Gastroesophageal sphincter (tissue), 4 donors: ENCODE results near the gene NUAK2. TPM values are rescaled to one million over a fixed set of nuclear protein-coding genes. Genes with fewer than 3 reads are reported as not detected.
A peak's percentile ranks its signal among the peaks of the same experiment; 100 is the strongest.

ENCODE experiments used
- ATAC-seq: fragments of 150-250 bp; one replicate; pipeline ENCODE4 v1.9.1; 2016; ENCODE audit warnings: mild to moderate bottlenecking, moderate library complexity
- H3K27ac ChIP-seq, 4 donors: fragments of 200-600 bp; sonication (generic) in 3 of 4; 1 replicate in 3 of 4; 2 replicates in 1 of 4; pipeline ENCODE4 v1.5.1; 2016 to 2019
- H3K27me3 ChIP-seq: fragments of 200-600 bp; sonication (generic); one replicate; pipeline ENCODE4 v1.5.1; 2019
- H3K36me3 ChIP-seq, 2 donors: fragments of 200-600 bp; sonication (generic); one replicate each; pipeline ENCODE4 v1.5.1; 2019; ENCODE audit warnings: control low read depth in 1 of 2
- H3K4me1 ChIP-seq, 3 donors: fragments of 200-600 bp; sonication (generic); 1 replicate in 2 of 3; 2 replicates in 1 of 3; pipeline ENCODE4 v1.5.1; 2016 to 2019; ENCODE audit warnings: control low read depth in 2 of 3
- H3K4me3 ChIP-seq, 2 donors: fragments of 200-600 bp; sonication (generic); one replicate each; pipeline ENCODE4 v1.5.1; 2019; ENCODE audit warnings: mild to moderate bottlenecking in 1 of 2, moderate library complexity in 1 of 2
- H3K9me3 ChIP-seq, 3 donors: fragments of 200-600 bp; sonication (generic); one replicate each; pipeline ENCODE4 v1.5.1; 2017 to 2019; ENCODE audit warnings: control low read depth in 2 of 3
- CTCF ChIP-seq, 4 experiments: fragments of 200-600 bp in 2 of 4; fragments of 450-650 bp in 2 of 4; sonication (generic) in 1 of 4; IDR thresholded peaks; one replicate each; pipeline ENCODE4 v1.5.1; 2017 to 2019; ENCODE audit warnings: antibody characterized with exemption in 4 of 4, mild to moderate bottlenecking in 2 of 4, moderate library complexity in 2 of 4
- EP300 ChIP-seq: sonication (generic); formaldehyde crosslinking; IDR thresholded peaks from one replicate; pipeline ENCODE4 v1.6.1; 2017; ENCODE audit warnings: antibody characterized with exemption, mild to moderate bottlenecking
- POLR2A ChIP-seq, 2 donors: fragments of 450-650 bp; IDR thresholded peaks; one replicate each; pipeline ENCODE4 v1.6.1; 2017; ENCODE audit warnings: antibody characterized with exemption in 2 of 2, mild to moderate bottlenecking in 2 of 2, moderate library complexity in 1 of 2
- POLR2AphosphoS5 ChIP-seq: sonication (generic); formaldehyde crosslinking; IDR thresholded peaks from one replicate; pipeline ENCODE4 v1.6.1; 2017; ENCODE audit warnings: antibody characterized with exemption
- WGBS, 2 donors: methylation state at CpG; one replicate each; pipeline ENCODE4 v1.1.5; 2018; ENCODE audit warnings: low coverage in 1 of 2; 5-methylcytosine and 5-hydroxymethylcytosine counted together
- total RNA-seq, 4 donors: library from RNA; depleted of rRNA; stranded (reverse); fragments of >200 nt; gene quantifications; one replicate each; pipeline ENCODE4 v1.1.0, GENCODE V29; 2016

NUAK2 gene
- total RNA-seq, 4 donors from 2014 or later = 0.67 to 1.1 (median 0.83) TPM

DNA sequence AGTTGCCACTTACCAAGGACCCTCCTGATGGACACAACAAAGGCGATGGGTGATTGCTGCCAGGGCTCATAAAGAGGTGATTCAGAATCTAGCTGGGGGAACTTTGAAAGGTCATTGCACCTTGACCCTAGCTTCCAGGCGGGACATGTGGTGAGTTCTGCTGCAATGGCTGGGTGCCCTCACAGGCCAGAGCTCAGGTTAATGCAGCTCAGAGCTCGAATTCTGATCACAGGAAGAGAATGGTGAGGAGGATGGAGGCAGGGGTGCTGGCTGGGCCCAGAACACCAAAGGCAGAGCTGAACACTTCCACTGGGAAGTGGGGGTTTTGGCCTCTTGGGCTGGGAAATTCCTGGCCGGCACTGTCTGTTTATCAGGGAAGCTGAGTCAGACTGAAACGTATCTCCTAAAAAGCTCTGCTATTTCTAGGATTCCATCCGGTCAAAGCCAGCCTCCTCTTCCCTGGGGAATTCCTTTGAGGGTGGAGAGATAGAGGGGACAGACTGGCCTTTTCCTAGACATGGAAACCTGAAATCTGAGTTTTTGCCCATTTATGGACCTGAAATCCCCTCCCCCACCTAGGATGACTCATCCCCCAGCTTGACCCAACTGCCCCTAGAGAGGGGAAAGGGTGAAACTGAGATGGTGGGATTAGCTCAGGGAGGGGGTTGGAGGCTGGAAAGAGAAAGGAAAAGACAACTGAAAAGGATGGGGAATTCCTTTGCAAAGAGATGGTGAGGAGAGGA lies 27.2 kb downstream of the NUAK2 start:
- Histone ChIP-seq H3K36me3 (no peaks in the 10 kb centered on the region), H3K27me3 (no peaks in the 10 kb centered on the region), H3K27ac (peak overlapping the region in 2 of 4 donors; percentile 31 to 51), H3K4me1 (peaks cover 0 to 18% (median 10%) of the 10 kb centered on the region in 3 donors), H3K4me3 (no peak overlapping the region), H3K9me3 (no peaks in the 10 kb centered on the region)
- peak; percentile 55 for ATAC-seq
- TF ChIP-seq CTCF (IDR thresholded peaks at IDR 0.05) (no peak), POLR2A (IDR thresholded peaks at IDR 0.05) (no peak), EP300 (no peak), POLR2AphosphoS5 (no peak)
- 25 to 27% methylated on average over 4 of the region's 6 CpGs for WGBS, 2 donors

DNA sequence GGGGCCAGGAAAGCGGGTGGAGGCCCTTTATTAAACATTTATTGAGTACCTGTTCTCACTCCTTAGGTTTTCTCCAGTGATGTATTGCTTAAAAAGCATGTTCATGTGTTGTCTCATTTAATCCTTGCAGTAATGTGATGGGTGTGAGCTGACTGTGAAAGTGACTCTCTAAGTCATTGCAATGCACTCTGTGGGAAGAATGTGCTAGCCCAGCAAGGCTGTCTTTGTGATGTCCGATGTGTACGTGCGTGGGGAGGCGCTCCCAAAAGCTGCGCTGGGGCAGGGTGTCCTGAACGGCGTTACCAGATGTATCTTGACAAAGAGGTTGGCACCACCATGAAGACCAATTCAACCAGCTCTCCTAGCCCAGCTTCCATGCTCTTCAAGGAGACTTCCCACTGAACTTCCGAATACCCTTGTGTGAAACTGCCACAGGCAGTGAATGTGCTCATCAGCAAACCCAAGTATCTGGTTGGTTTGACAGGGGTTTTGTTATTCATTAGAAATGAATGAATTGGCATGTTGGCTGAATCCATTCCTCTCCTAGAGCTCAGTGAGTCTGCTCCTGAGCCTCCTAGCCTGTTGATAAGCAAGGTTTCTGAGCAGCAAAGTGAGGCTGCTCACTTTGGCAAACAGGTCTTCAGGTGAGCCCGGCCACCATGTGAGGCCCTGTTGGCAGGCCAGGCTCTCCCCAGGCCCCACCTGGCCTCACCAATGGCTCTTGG lies 28.0 kb downstream of the NUAK2 start:
- H3K27ac ChIP-seq = peak overlapping the region in 2 of 4 donors; percentile 31 to 51
- no peak overlapping the region for H3K4me3 ChIP-seq
- 97 to 100% methylated on average over 1 to 6 of the region's 10 CpGs for WGBS, 2 donors
- H3K4me1 ChIP-seq = peaks cover 0 to 18% (median 10%) of the 10 kb centered on the region in 3 donors
- no peaks in the 10 kb centered on the region for H3K9me3 ChIP-seq
- H3K27me3 ChIP-seq = no peaks in the 10 kb centered on the region
- TF ChIP-seq EP300 (no peak), CTCF (IDR thresholded peaks at IDR 0.05) (no peak), POLR2AphosphoS5 (no peak), POLR2A (IDR thresholded peaks at IDR 0.05) (no peak)
- no peaks in the 10 kb centered on the region for H3K36me3 ChIP-seq
- ATAC-seq = no peak

GRCh38 chr1:205291596-205291995 lies 29.9 kb downstream of the NUAK2 start:
- no peak for ATAC-seq
- Histone ChIP-seq H3K27me3 (no peaks in the 10 kb centered on the region), H3K4me1 (peaks cover 0 to 30% (median 10%) of the 10 kb centered on the region in 3 donors)

DNA sequence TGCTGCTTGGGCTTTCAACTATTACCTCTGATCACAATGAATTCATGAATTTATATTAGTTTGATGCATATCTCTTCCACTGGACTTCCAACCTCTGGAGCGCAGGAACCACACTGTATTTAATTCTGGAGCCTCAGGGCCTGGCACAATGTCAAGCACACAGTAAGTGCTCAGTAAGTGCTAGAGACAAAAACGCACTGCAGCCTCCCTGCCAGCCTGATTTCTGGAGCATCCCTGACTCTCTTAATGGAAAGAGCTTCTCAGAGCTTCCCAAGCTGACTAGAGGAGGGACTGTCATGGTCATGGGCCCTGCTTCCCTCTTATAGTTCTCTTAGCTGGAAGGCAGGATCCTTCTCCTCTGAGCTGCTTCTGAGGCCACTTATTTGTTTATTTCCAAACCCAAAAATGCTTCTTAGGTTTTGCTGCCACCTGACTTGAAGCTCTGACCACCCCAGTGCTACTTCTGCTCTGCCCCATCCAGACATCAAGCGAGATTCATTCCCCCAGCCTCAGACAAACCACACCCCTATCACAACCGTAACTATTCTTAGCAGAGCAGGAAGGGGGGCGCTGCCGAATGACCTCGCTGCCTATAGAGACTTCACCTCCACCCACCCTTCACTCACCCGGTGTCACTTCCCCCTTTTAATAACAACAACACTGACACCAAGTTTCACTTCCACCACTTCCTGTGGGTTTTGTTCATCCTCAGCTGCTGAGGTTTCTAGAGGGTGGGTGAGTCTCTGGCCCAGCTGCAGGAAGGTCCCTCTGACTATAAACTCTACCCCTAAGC lies 33.6 kb downstream of the NUAK2 start:
- Histone ChIP-seq H3K4me3 (no peak overlapping the region), H3K9me3 (no peaks in the 10 kb centered on the region), H3K27me3 (no peaks in the 10 kb centered on the region), H3K4me1 (peaks cover 0 to 38% (median 11%) of the 10 kb centered on the region in 3 donors), H3K36me3 (no peaks in the 10 kb centered on the region), H3K27ac (no peak overlapping the region)
- ATAC-seq = no peak
- TF ChIP-seq POLR2AphosphoS5 (no peak), EP300 (no peak), POLR2A (IDR thresholded peaks at IDR 0.05) (no peak), CTCF (IDR thresholded peaks at IDR 0.05) (no peak)
- 43 to 64% methylated on average over 8 of the region's 8 CpGs for WGBS, 2 donors

More at GRCh38 chr1:205291596-205291995, 29.9 kb downstream of the NUAK2 start:
- Histone ChIP-seq H3K36me3 (no peaks in the 10 kb centered on the region), H3K9me3 (no peaks in the 10 kb centered on the region), H3K4me3 (no peak overlapping the region), H3K27ac (no peak overlapping the region)
- WGBS, 2 donors = no CpG with 5 or more reads among the region's 6 CpGs
- TF ChIP-seq EP300 (no peak), CTCF (IDR thresholded peaks at IDR 0.05) (no peak), POLR2A (IDR thresholded peaks at IDR 0.05) (no peak), POLR2AphosphoS5 (no peak)
